ENCODE data around the gene PRUNE2. TPM values are rescaled to one million over a fixed set of nuclear protein-coding genes. Genes with fewer than 3 reads are reported as not detected.
"Not testable (repeated sequence)": the region's sequence is repeated elsewhere in the genome, so short reads cannot be mapped to it uniquely, and the experiment has no call there.

Gene PRUNE2
- total RNA-seq, 1 experiment from 2014 or later: 0.59 TPM

- RAD21 ChIA-PET (ENCODE audit: low non-redundant PET in 1 of 2, low total read pairs in 2 of 2, uncharacterized antibody in 2 of 2, unreplicated experiment in 2 of 2): interaction anchor here in 1 of 2 experiments (0.6 kb wide), 1 partner anchor 15 kb away, joined by 7 read pairs; no protein-coding TSS in a partner anchor
- TF ChIP-seq TCF7L2 (IDR thresholded peaks at IDR 0.05; ENCODE audit: borderline replicate concordance, extremely low read depth, insufficient read depth, insufficient read length): no peak
- no peak for TF ChIP-seq SP1 (IDR thresholded peaks at IDR 0.05; ENCODE audit: low read depth)
- no peak for TF ChIP-seq JUND (IDR thresholded peaks at IDR 0.05)
- TF ChIP-seq SIN3A (IDR thresholded peaks at IDR 0.05; ENCODE audit: low read depth): no peak
- no peak for TF ChIP-seq ATF3 (IDR thresholded peaks at IDR 0.05)
- TF ChIP-seq YY1 (IDR thresholded peaks at IDR 0.05; ENCODE audit: extremely low read depth, insufficient replicate concordance, low read depth, low read length): no peak
- Histone ChIP-seq H3K79me2 (ENCODE audit: insufficient read depth, low read length) (no peaks in the 10 kb centered on the region), H3K9me3 (ENCODE audit: control insufficient read depth in 1 of 2, insufficient read depth in 1 of 2, low read depth in 1 of 2, low read length in 2 of 2) (no peaks in the 10 kb centered on the region), H4K20me1 (ENCODE audit: insufficient read depth) (no peaks in the 10 kb centered on the region), H3K27me3 (ENCODE audit: insufficient read depth, low read length) (0 out of 2 replicates have a peak, but pooled peaks cover 3% of the 10 kb centered on the region), H3K36me3 (ENCODE audit: control insufficient read depth in 1 of 2, insufficient read depth in 2 of 2, low read length in 2 of 2) (no peaks in the 10 kb centered on the region), H3K4me2 (ENCODE audit: low read length) (no peak overlapping the region), H3K9me2 (ENCODE audit: insufficient read depth) (no peaks in the 10 kb centered on the region), H3K9ac (ENCODE audit: low read length) (no peak overlapping the region), H2AFZ (ENCODE audit: low read depth, low read length, poor library complexity, severe bottlenecking) (no peak overlapping the region), H3K4me3 (replicated peaks in 1 of 2; ENCODE audit: low read depth in 1 of 2, low read length in 2 of 2) (no peak overlapping the region), H3K27ac (ENCODE audit: low read depth, low read length) (no peak overlapping the region), H3K4me1 (ENCODE audit: control insufficient read depth in 1 of 2, insufficient read depth in 2 of 2, low read length in 2 of 2) (peaks cover 9 to 11% of the 10 kb centered on the region in 2 experiments; a peak in 3 of 4 replicates)
- ATAC-seq (no peak), DNase-seq (ENCODE audit: low read depth, low spot score) (no peak)
- BruUV-seq (replicated peaks): no TSS peak
- CTCF ChIA-PET: no interaction called here
- intact Hi-C loops (cut with micrococcal nuclease): no loop called here
- POLR2A ChIA-PET: no interaction called here
These were observed 311.0 kb downstream of the PRUNE2 start for GRCh38 chr9:76594764-76595424.

- RAD21 ChIA-PET (ENCODE audit: low non-redundant PET in 1 of 2, low total read pairs in 2 of 2, uncharacterized antibody in 2 of 2, unreplicated experiment in 2 of 2): interaction anchor here in 1 of 2 experiments (0.6 kb wide), 1 partner anchor 15 kb away, joined by 7 read pairs; no protein-coding TSS in a partner anchor
- BruUV-seq (replicated peaks); H2AFZ ChIP-seq (ENCODE audit: low read depth, low read length, poor library complexity, severe bottlenecking); POLR2A ChIA-PET; H3K4me3 ChIP-seq (replicated peaks in 1 of 2; ENCODE audit: low read depth in 1 of 2, low read length in 2 of 2); H4K20me1 ChIP-seq (ENCODE audit: insufficient read depth); H3K9ac ChIP-seq (ENCODE audit: low read length); H3K9me3 ChIP-seq (ENCODE audit: control insufficient read depth in 1 of 2, insufficient read depth in 1 of 2, low read depth in 1 of 2, low read length in 2 of 2); H3K79me2 ChIP-seq (ENCODE audit: insufficient read depth, low read length); ATAC-seq; intact Hi-C loops (cut with micrococcal nuclease); H3K27me3 ChIP-seq (ENCODE audit: insufficient read depth, low read length); CTCF ChIA-PET; H3K36me3 ChIP-seq (ENCODE audit: control insufficient read depth in 1 of 2, insufficient read depth in 2 of 2, low read length in 2 of 2); H3K4me2 ChIP-seq (ENCODE audit: low read length); H3K27ac ChIP-seq (ENCODE audit: low read depth, low read length); H3K9me2 ChIP-seq (ENCODE audit: insufficient read depth); DNase-seq (ENCODE audit: low read depth, low spot score): not testable (repeated sequence)
- H3K4me1 ChIP-seq (ENCODE audit: control insufficient read depth in 1 of 2, insufficient read depth in 2 of 2, low read length in 2 of 2): peaks cover 9 to 11% of the 10 kb centered on the region in 2 experiments; a peak in 3 of 4 replicates
These were observed 311.8 kb downstream of the PRUNE2 start for GRCh38 chr9:76593961-76594735.

Data from HCT116 (cell line).